SK-N-SH treated with all-trans-retinoic acid at 6 μM for 48 hours (cell line): ENCODE data around the gene MALRD1.

ENCODE experiments used
- BACH2 ChIP-seq: fragments of 250-450 bp; sonication (Bioruptor Pico); IDR thresholded peaks from 2 replicates; pipeline ENCODE4 v1.9.0; 2021; ENCODE audit warnings: mild to moderate bottlenecking, borderline replicate concordance
- CREB5 ChIP-seq: fragments of 250-450 bp; sonication (Bioruptor Pico); IDR thresholded peaks from 2 replicates; pipeline ENCODE4 v1.5.1; 2020; ENCODE audit warnings: low read depth, mild to moderate bottlenecking, moderate library complexity
- PATZ1 ChIP-seq: fragments of 250-450 bp; sonication (Bioruptor Pico); IDR thresholded peaks from 2 replicates; pipeline ENCODE4 v1.8.0; 2020; ENCODE audit warnings: mild to moderate bottlenecking, moderate library complexity, borderline replicate concordance
- POU6F1 ChIP-seq: fragments of 250-450 bp; sonication (Bioruptor Pico); IDR thresholded peaks from 2 replicates; pipeline ENCODE4 v1.8.0; 2021; ENCODE audit warnings: low read depth, mild to moderate bottlenecking, moderate library complexity, borderline replicate concordance
- PPARA ChIP-seq: fragments of 250-450 bp; sonication (Bioruptor Pico); IDR thresholded peaks from 2 replicates; pipeline ENCODE4 v1.5.0; 2020; ENCODE audit warnings: mild to moderate bottlenecking, borderline replicate concordance
- RARB ChIP-seq: fragments of 250-450 bp; sonication (Bioruptor Pico); IDR thresholded peaks from 2 replicates; pipeline ENCODE4 v1.8.0; 2021; ENCODE audit warnings: mild to moderate bottlenecking, moderate library complexity
- SNAI2 ChIP-seq: fragments of 250-450 bp; sonication (Bioruptor Pico); IDR thresholded peaks from 2 replicates; pipeline ENCODE4 v1.5.0; 2020; ENCODE audit warnings: mild to moderate bottlenecking, moderate library complexity
- TOX ChIP-seq: fragments of 250-450 bp; sonication (Bioruptor Pico); IDR thresholded peaks from 2 replicates; pipeline ENCODE4 v1.8.0; 2021; ENCODE audit warnings: mild to moderate bottlenecking, moderate library complexity, borderline replicate concordance
- ZC3H10 ChIP-seq: fragments of 250-450 bp; sonication (Bioruptor Pico); IDR thresholded peaks from 2 replicates; pipeline ENCODE4 v1.5.1; 2021; ENCODE audit warnings: mild to moderate bottlenecking, moderate library complexity
- ZFP3 ChIP-seq: fragments of 250-450 bp; sonication (Bioruptor Pico); IDR thresholded peaks from 2 replicates; pipeline ENCODE4 v1.5.0; 2020; ENCODE audit warnings: mild to moderate bottlenecking, moderate library complexity
- ZFP30 ChIP-seq: fragments of 450-650 bp; formaldehyde crosslinking; IDR thresholded peaks from 2 replicates; pipeline ENCODE4 v1.5.0; 2022; ENCODE audit warnings: mild to moderate bottlenecking, moderate library complexity

GRCh38 chr10:19561181-19561580 lies 512.6 kb downstream of the MALRD1 start:
- TF ChIP-seq PATZ1 (no peak), POU6F1 (no peak), PPARA (CRISPR knock-in tag) (no peak), ZC3H10 (CRISPR knock-in tag) (no peak), RARB (CRISPR knock-in tag) (no peak), ZFP30 (CRISPR knock-in tag) (no peak), ZFP3 (CRISPR knock-in tag) (no peak), CREB5 (CRISPR knock-in tag) (no peak), BACH2 (no peak), TOX (CRISPR knock-in tag) (no peak), SNAI2 (CRISPR knock-in tag) (no peak)
